Prostate gland (tissue), 2 donors: ENCODE data around the gene UFD1.

ENCODE experiments used
- POLR2A ChIP-seq: fragments of 450-650 bp; IDR thresholded peaks from one replicate; pipeline ENCODE4 v1.6.1; 2016; ENCODE audit warnings: antibody characterized with exemption, mild to moderate bottlenecking
- POLR2AphosphoS5 ChIP-seq: sonication (generic); formaldehyde crosslinking; IDR thresholded peaks from one replicate; pipeline ENCODE4 v1.6.1; 2017; ENCODE audit warnings: antibody characterized with exemption
- TF ChIP-seq, protein P1 (sequence below), 4 experiments: fragments of 200-600 bp in 2 of 4; fragments of 450-650 bp in 2 of 4; sonication (generic) in 2 of 4; IDR thresholded peaks; 1 replicate in 3 of 4; 2 replicates in 1 of 4; pipeline ENCODE4 v1.5.1; 2016 to 2019; ENCODE audit warnings: antibody characterized with exemption in 4 of 4, mild to moderate bottlenecking in 2 of 4, moderate library complexity in 2 of 4

DNA sequence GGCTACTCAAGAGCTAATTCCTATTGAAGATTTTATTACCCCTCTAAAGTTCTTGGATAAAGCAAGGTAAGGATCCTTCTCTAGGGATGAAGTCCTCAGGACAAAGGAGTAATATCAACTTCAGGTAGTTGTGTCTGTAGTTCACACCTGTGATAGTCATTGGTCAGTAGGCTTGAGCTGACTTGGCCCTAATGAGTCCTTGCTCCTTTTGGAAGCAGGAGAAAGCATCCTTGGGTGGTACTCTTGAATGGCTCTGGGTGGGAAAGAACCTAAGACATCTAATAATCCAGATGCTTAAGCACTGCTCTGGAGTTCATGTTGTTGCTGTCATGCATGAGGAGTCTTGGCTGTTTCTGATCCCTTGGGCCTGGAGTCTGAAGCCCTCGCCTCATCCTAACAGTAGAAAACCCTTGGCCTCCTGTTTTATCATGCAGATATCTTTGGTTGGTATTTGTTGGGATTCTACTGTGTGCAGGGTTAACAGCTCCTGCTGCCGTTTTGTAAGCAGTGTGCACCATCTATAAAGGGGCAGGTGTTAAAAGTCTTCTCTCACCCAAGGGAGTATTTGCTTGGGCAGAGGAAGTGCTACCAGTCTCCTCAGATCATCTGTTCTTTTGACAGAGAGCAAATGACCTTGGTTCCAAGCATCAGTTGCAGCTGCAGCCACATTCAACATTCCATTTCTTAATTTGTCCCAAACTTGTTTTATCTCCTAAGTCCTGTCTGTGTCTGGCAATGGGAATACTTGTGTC is 44.0 kb downstream of the UFD1 start:
- TF ChIP-seq, protein P1, sequence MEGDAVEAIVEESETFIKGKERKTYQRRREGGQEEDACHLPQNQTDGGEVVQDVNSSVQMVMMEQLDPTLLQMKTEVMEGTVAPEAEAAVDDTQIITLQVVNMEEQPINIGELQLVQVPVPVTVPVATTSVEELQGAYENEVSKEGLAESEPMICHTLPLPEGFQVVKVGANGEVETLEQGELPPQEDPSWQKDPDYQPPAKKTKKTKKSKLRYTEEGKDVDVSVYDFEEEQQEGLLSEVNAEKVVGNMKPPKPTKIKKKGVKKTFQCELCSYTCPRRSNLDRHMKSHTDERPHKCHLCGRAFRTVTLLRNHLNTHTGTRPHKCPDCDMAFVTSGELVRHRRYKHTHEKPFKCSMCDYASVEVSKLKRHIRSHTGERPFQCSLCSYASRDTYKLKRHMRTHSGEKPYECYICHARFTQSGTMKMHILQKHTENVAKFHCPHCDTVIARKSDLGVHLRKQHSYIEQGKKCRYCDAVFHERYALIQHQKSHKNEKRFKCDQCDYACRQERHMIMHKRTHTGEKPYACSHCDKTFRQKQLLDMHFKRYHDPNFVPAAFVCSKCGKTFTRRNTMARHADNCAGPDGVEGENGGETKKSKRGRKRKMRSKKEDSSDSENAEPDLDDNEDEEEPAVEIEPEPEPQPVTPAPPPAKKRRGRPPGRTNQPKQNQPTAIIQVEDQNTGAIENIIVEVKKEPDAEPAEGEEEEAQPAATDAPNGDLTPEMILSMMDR (IDR thresholded peaks at IDR 0.05) = no peak
- no peak for TF ChIP-seq POLR2A
- no peak for TF ChIP-seq POLR2AphosphoS5
